Activated CD4-positive, alpha-beta T cell treated with anti-CD3 and anti-CD28 coated beads for 36 hours (primary cell): ENCODE results near the gene BMS1. TPM values are rescaled to one million over a fixed set of nuclear protein-coding genes. Genes with fewer than 3 reads are reported as not detected.
A peak's percentile ranks its signal among the peaks of the same experiment; 100 is the strongest.
"Not testable (repeated sequence)": the region's sequence is repeated elsewhere in the genome, so short reads cannot be mapped to it uniquely, and the experiment has no call there.

ENCODE experiments used
- ATAC-seq: fragments of 200-7000 bp; cut with Tn5 transposase; one replicate; pipeline ENCODE4 v1.10.0; 2021; ENCODE audit warnings: mild to moderate bottlenecking, moderate library complexity
- CTCF ChIA-PET: fragments of 350-600 bp; sonication (Branson Sonifier 250); formaldehyde crosslinking; loops from one replicate; lab custom pipeline; 2021; ENCODE audit warnings: antibody characterized with exemption; lab: Charles Lee
- POLR2A ChIA-PET: fragments of 350-600 bp; sonication (Branson Sonifier 250); formaldehyde crosslinking; loops from one replicate; lab custom pipeline; 2021; ENCODE audit warnings: antibody characterized with exemption, inconsistent platforms; lab: Charles Lee
- DNase-seq: peaks from one replicate; pipeline ENCODE4 v3.0.0-alpha.2; 2020
- H3K27ac Mint-ChIP-seq: one replicate; pipeline ENCODE4 v1.8.0; 2021; ENCODE audit warnings: mixed read lengths
- H3K27me3 Mint-ChIP-seq: one replicate; pipeline ENCODE4 v1.8.0; 2021; ENCODE audit warnings: mixed read lengths
- H3K36me3 Mint-ChIP-seq: one replicate; pipeline ENCODE4 v1.8.0; 2021; ENCODE audit warnings: low read depth, mixed read lengths
- H3K4me1 Mint-ChIP-seq: one replicate; pipeline ENCODE4 v1.8.0; 2021; ENCODE audit warnings: mixed read lengths
- H3K4me3 Mint-ChIP-seq: one replicate; pipeline ENCODE4 v1.8.0; 2021; ENCODE audit warnings: mild to moderate bottlenecking, moderate library complexity, mixed read lengths
- H3K9me3 Mint-ChIP-seq: one replicate; pipeline ENCODE4 v1.8.0; 2021; ENCODE audit warnings: low read depth, mixed read lengths
- intact Hi-C, 2 experiments: fragments of 100-400 bp; cut with DNase I in 1 of 2; cut with micrococcal nuclease in 1 of 2; formaldehyde crosslinking; loops; one replicate each; pipeline versions ENCODE4 v1.14.2 to v1.15.1; 2022 to 2024; cut with DNase I, micrococcal nuclease
- total RNA-seq, 2 experiments: library from RNA; stranded (reverse); gene quantifications; one replicate each; pipeline ENCODE4 v1.2.3, GENCODE V29; 2021

Gene BMS1
- total RNA-seq, 2 experiments from 2014 or later = 26.5 to 30.4 TPM

DNA sequence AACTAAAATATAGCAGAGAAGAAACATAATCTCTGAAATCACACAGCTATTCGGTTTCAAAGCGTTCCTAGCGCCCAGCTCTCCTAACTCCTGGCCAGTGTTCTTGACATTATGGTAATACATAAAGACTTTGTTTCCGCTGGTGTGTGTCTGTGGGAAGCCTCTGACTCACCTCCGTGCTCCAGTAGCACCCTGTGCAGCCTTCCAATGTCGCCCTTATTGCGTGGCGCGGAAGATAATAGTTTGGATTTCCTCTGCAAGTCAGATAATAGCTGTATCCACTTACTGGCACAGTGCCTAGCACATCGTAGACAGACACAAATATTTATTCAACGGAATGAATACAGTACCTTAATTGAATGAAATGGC lies 570 bp downstream of the BMS1 start:
- Mint-ChIP-seq H3K36me3 (peaks cover 21% of the 10 kb centered on the region), H3K27me3 (no peaks in the 10 kb centered on the region), H3K4me3 (peak overlapping the region; percentile 90), H3K27ac (peak overlapping the region; percentile 93), H3K9me3 (no peaks in the 10 kb centered on the region), H3K4me1 (peaks cover 30% of the 10 kb centered on the region)
- ChIA-PET POLR2A (interaction anchor here (0.9 to 2.9 kb wide), 3 partner anchors 10 to 143 kb away, joined by 3 to 9 read pairs (median 3); no protein-coding TSS in a partner anchor), CTCF (interaction anchor here (0.7 to 1.6 kb wide), 3 partner anchors 12 to 30 kb away, joined by 3 to 10 read pairs (median 4); no protein-coding TSS in a partner anchor)
- ATAC-seq (peak; percentile 31), DNase-seq (peak; percentile 47)
- intact Hi-C loops = loop anchor here (1.0 to 2.0 kb wide), 2 partner anchors 145 to 614 kb away; partner anchors contain the start of gene ZNF33B (in 1 of the 2)

DNA sequence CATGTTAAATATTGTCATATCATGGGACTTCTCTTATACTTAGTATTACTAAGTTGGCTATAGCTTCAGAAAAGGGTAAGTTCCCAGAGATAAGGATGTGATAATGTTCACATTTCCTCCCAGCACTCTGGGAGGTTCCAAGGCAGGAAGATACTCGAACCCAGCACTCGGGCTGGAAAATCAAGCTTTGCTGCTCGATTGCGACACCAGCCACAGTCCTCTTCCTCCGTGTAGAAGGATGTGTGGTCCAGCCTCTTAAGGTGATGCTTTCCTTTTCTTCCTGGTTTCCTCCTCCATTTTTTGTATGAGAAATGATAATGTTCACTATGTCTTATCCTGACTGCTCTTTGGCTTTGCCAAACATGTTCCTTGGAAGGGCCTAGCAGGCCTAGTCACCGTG lies 3.2 kb downstream of the BMS1 start:
- Mint-ChIP-seq H3K36me3 (peaks cover 36% of the 10 kb centered on the region), H3K9me3 (no peaks in the 10 kb centered on the region), H3K27me3 (no peaks in the 10 kb centered on the region), H3K4me1 (peaks cover 30% of the 10 kb centered on the region), H3K4me3 (no peak overlapping the region), H3K27ac (no peak overlapping the region)
- ATAC-seq = no peak
- ChIA-PET POLR2A (interaction anchor here (2.9 kb wide), 1 partner anchor 8 kb away, joined by 9 read pairs; no protein-coding TSS in a partner anchor), CTCF (no interaction called here)
- no peak for DNase-seq
- intact Hi-C loops = no loop called here

DNA sequence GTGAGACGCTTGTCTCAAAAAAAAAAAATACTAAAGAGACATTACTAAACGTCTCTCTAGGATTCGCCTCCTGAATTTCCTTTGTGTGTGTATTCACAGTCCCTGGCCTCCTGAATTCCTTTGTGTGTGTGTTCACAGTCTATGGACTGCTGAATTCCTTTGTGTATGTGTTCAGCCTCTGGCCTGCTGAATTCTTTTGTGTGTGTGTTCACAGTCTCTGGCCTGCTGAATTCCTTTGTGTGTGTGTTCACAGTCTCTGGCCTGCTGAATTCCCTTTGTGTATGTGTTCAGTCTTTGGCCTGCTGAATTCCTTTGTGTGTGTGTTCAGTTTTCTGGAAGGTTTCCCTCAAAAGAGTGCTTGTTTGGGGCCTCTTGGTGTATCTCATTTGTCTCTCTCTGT lies 8.2 kb downstream of the BMS1 start:
- Mint-ChIP-seq H3K27ac (no peak overlapping the region), H3K36me3 (peaks cover 72% of the 10 kb centered on the region), H3K4me3 (no peak overlapping the region), H3K4me1 (peaks cover 6% of the 10 kb centered on the region), H3K27me3 (no peaks in the 10 kb centered on the region), H3K9me3 (no peaks in the 10 kb centered on the region)
- DNase-seq (no peak), ATAC-seq (no peak)
- CTCF ChIA-PET = interaction anchor here (0.6 kb wide), 1 partner anchor 74 kb away, joined by 5 read pairs; no protein-coding TSS in a partner anchor
- intact Hi-C loops = no loop called here
- POLR2A ChIA-PET = no interaction called here

DNA sequence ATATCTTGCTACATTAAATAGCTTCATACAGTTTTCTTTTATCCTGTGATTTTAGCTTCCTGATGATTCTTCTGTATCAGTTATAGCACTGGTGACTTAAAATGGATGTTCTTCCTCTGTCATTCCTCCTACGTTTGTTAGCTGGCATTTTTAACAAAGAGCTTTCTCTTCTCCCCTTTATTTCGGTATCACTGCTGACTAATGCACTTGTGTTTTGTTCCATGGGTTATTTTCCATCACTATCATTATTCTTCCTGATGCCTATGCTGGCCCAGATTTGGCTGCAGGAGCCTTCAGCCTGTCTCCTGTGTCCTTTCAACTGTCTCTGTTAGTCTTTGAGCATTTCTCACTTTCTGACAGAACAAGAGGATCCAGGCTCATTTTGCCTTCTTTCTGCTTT lies 13.1 kb downstream of the BMS1 start:
- Mint-ChIP-seq H3K27me3 (no peaks in the 10 kb centered on the region), H3K4me1 (peaks cover 10% of the 10 kb centered on the region), H3K36me3 (peaks cover 90% of the 10 kb centered on the region), H3K9me3 (no peaks in the 10 kb centered on the region), H3K4me3 (no peak overlapping the region), H3K27ac (no peak overlapping the region)
- intact Hi-C loops = no loop called here
- ChIA-PET CTCF (interaction anchor here (0.9 kb wide), 1 partner anchor 12 kb away, joined by 3 read pairs; no protein-coding TSS in a partner anchor), POLR2A (no interaction called here)
- no peak for DNase-seq
- no peak for ATAC-seq

DNA sequence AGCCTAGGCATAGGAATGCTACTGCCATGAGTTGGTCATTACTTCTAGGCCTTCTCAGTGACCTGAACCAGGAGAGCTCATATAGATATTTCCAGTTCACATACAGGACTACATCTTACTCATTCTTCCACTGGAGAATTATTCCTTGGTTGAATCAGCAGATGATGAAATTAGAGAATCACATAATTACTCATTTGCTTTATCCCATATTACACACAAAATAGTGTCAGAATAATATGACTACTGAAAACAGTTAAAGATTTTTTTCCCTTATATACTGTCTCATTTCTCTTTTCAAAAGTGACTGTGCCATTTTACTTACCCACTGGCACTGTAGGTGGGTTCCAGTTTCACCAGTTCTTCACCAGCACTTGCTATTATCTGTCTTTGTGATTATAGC lies 18.5 kb downstream of the BMS1 start:
- CTCF ChIA-PET = interaction anchor here (0.6 to 2.6 kb wide), 3 partner anchors 12 to 21 kb away, joined by 3 to 10 read pairs (median 3); partner anchors contain the start of gene BMS1
- H3K4me1 Mint-ChIP-seq = peaks cover 31% of the 10 kb centered on the region
- DNase-seq (peak; percentile 24), ATAC-seq (peak; percentile 94)
- POLR2A ChIA-PET = interaction anchor here (1.5 kb wide), 1 partner anchor 12 kb away, joined by 3 read pairs; no protein-coding TSS in a partner anchor
- peaks cover 2% of the 10 kb centered on the region for H3K9me3 Mint-ChIP-seq
- H3K27ac Mint-ChIP-seq = peak overlapping the region; percentile 89
- no peak overlapping the region for H3K4me3 Mint-ChIP-seq
- intact Hi-C loops = loop anchor here (1.0 to 5.0 kb wide), 4 partner anchors 19 to 339 kb away; partner anchors contain the start of genes ZNF33B (in 2 of the 2) and BMS1 (in 1 of the 2)
- H3K27me3 Mint-ChIP-seq = no peaks in the 10 kb centered on the region
- peaks cover 89% of the 10 kb centered on the region for H3K36me3 Mint-ChIP-seq

DNA sequence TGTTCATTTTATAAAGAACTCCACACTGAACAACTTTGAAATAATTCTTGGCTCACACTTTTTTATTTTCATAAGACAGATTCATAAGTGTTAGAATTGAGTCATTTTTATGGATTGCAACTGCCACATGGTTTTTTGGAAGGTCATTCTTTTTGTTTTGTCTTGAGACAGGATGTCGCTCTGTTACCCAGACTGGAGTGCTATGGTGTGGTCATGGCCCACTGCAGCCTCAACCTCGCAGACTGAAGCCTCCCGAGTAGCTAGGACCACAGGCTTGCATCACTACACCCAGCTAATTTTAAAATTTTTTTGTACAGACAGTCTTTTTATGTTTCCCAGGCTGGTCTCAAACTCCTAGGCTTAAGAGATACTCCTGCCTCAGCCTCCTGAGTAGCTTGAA lies 20.3 kb downstream of the BMS1 start:
- POLR2A ChIA-PET = no interaction called here

DNA sequence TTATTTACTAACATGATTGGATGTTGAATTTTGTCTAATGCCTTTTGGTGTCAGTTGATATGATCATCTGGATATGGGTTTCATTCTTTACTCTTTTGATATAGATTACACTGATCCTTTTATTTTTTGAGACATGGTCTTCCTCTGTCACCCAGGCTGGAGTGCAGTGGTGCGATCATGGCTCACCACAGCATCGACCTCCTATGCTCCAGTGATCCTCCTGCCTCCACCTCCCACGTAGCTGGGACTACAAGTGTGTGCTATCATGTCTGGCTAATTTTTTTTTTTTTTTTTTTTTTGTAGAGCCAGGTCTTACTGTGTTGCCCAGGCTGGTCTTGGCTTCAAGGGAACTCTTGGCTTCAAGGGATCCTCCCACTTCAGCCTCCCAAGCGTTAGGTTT lies 27.1 kb downstream of the BMS1 start:
- H3K27me3 Mint-ChIP-seq = no peaks in the 10 kb centered on the region

More for the DNA sequence above, 20.3 kb downstream of the BMS1 start:
- intact Hi-C loops = loop anchor here (5.0 kb wide), 2 partner anchors 166 to 251 kb away; partner anchors contain the start of gene ZNF33B (in 2 of the 2)
- Mint-ChIP-seq H3K4me3 (no peak overlapping the region), H3K9me3 (peaks cover 2% of the 10 kb centered on the region), H3K27ac (no peak overlapping the region), H3K27me3 (no peaks in the 10 kb centered on the region), H3K36me3 (peaks cover 88% of the 10 kb centered on the region), H3K4me1 (peaks cover 31% of the 10 kb centered on the region)
- DNase-seq = no peak
- ATAC-seq = no peak
- CTCF ChIA-PET = interaction anchor here (1.2 to 1.5 kb wide), 2 partner anchors 9 to 10 kb away, joined by 3 read pairs; no protein-coding TSS in a partner anchor

DNA sequence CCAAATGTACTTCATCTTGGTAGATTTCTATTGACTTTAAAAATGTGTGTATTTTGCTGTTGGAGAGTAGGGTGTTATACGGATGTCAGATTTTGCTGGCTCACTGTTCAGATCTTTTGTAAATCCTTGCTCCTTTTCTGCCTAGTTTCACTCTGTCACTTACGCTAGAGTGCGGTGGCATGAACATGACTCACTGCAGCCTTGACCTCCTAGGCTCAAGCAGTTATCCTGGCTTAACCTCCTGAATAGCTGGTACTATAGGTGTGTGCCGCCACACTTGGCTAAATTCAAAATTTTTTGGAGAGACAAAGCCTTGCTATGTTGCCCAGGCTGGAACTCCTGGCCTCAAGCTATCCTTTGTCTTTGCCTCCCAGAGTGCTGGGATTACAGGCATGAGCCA lies 29.4 kb downstream of the BMS1 start:
- H3K36me3 Mint-ChIP-seq = peaks cover 83% of the 10 kb centered on the region
- ChIA-PET CTCF (interaction anchor here (0.9 kb wide), 1 partner anchor 9 kb away, joined by 3 read pairs; no protein-coding TSS in a partner anchor), POLR2A (no interaction called here)
- H3K9me3 Mint-ChIP-seq = peaks cover 11% of the 10 kb centered on the region
- H3K4me3 Mint-ChIP-seq = no peak overlapping the region
- no peak for DNase-seq
- intact Hi-C loops = no loop called here
- no peak for ATAC-seq
- peaks cover 23% of the 10 kb centered on the region for H3K4me1 Mint-ChIP-seq
- H3K27me3 Mint-ChIP-seq = no peaks in the 10 kb centered on the region
- H3K27ac Mint-ChIP-seq = no peak overlapping the region

More for the DNA sequence above, 27.1 kb downstream of the BMS1 start:
- DNase-seq (no peak), ATAC-seq (no peak)
- CTCF ChIA-PET = no interaction called here
- Mint-ChIP-seq H3K27ac (no peak overlapping the region), H3K4me3 (no peak overlapping the region), H3K4me1 (peaks cover 23% of the 10 kb centered on the region), H3K36me3 (peaks cover 84% of the 10 kb centered on the region), H3K9me3 (peaks cover 11% of the 10 kb centered on the region)
- POLR2A ChIA-PET = no interaction called here
- intact Hi-C loops = no loop called here

DNA sequence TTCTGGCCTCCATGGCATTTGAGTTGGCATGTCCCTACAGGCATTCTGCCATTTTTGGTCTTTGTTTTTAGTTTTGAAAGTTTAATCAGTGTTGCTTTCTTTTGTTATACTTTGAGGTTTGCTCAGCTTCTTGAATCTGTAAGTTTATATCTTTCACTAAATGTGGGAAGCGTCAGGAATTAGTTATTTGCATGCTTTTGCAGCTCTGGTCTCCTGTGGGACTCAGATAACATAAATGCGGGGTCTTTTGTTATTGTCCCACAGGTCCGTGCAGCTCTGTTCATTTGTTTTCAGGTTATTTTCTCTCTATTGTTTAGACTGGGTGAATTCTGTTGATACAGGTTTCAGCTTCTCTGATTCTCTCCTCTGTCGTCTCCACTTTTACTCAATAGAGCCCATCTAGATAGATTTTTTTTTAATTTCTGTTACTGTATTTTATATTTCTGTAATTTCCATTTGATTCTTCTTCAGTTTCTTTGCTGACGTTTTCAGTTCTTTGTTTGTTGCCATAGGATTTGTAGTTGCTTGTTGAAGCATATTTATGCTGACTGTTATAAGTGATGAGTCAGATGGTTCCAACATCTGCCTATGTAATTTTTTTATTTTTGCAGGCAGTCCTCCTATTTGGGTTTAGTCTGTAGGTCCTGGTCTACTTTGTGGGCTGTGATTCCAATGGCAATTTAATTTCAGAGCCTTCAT lies 31.5 kb downstream of the BMS1 start:
- H3K27ac Mint-ChIP-seq, DNase-seq, ATAC-seq, CTCF ChIA-PET, intact Hi-C loops, POLR2A ChIA-PET, H3K27me3 Mint-ChIP-seq, H3K4me3 Mint-ChIP-seq: not testable (repeated sequence)
- Mint-ChIP-seq H3K4me1 (peaks cover 23% of the 10 kb centered on the region), H3K36me3 (peaks cover 86% of the 10 kb centered on the region), H3K9me3 (peaks cover 11% of the 10 kb centered on the region)

DNA sequence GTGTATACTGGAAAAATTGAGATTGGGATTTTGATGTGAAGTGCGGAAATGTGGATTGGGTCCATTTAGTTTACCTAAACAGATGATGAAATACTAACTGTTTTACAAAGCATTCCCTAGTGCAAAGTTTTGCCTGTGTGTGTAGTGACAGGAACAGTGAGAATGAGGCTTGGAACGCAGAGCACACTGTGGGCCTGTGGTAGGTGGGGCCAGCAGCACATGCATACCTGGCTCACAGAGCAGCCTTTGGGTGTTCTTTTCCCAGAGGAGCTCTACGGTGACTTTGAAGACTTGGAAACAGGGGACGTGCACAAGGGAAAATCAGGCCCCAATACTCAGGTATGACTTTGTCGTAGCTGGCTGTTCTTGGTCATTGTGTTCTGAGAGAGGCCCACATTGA lies 33.7 kb downstream of the BMS1 start:
- Mint-ChIP-seq H3K4me1 (peaks cover 19% of the 10 kb centered on the region), H3K36me3 (peaks cover 80% of the 10 kb centered on the region), H3K9me3 (peaks cover 11% of the 10 kb centered on the region)
- H3K4me3 Mint-ChIP-seq, H3K27me3 Mint-ChIP-seq, intact Hi-C loops, H3K27ac Mint-ChIP-seq, ATAC-seq, DNase-seq, POLR2A ChIA-PET, CTCF ChIA-PET: not testable (repeated sequence)

DNA sequence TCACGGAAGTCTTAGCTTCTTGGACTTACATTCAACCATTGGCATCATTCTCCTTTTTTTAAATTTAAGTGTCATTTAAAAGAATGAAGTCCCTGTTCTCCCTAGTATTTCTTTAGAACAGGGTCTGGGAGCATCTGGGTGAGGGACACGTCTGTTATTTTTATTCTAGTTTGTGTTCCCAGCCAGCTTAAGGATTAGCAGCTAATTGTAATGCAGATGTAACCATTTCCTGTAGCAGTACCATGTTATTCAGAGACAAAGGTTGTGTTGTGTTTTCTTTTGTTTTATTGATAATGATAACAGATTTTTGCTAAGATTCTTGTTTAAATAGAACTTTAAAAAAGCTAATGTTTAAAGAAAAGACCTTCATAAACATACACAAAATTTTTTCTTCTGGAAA lies 34.3 kb downstream of the BMS1 start:
- intact Hi-C loops = no loop called here
- no peak overlapping the region for H3K27ac Mint-ChIP-seq
- H3K9me3 Mint-ChIP-seq = peaks cover 11% of the 10 kb centered on the region
- H3K4me3 Mint-ChIP-seq = no peak overlapping the region
- no peak for ATAC-seq
- H3K36me3 Mint-ChIP-seq = peaks cover 78% of the 10 kb centered on the region
- peaks cover 19% of the 10 kb centered on the region for H3K4me1 Mint-ChIP-seq
- H3K27me3 Mint-ChIP-seq = no peaks in the 10 kb centered on the region
- no peak for DNase-seq
- POLR2A ChIA-PET = no interaction called here
- CTCF ChIA-PET = no interaction called here
